ENCODE data around the gene RAB36.

Gene RAB36

GRCh38 chr22:23179381-23180299, 34.4 kb downstream of the RAB36 start:
- in situ Hi-C loops (cut with MboI; ENCODE audit: low sequenced_read_pairs), result loop anchor here (5.0 kb wide), 1 partner anchor 108 kb away; no protein-coding TSS in a partner anchor

- in situ Hi-C loops (cut with MboI; ENCODE audit: low sequenced_read_pairs), result no loop called here
Measured at GRCh38 chr22:23180301-23180892, 35.1 kb downstream of the RAB36 start, which contains the start of gene BCR. Gene BCR, plus strand, starts transcription at chr22:23180509. Its CDS starts 452 bp downstream, at chr22:23180961.

- in situ Hi-C loops (cut with MboI; ENCODE audit: low sequenced_read_pairs), result no loop called here
Measured at GRCh38 chr22:23180893-23181720, 35.8 kb downstream of the RAB36 start.

GRCh38 chr22:23181721-23182308, 36.5 kb downstream of the RAB36 start:
- in situ Hi-C loops (cut with MboI; ENCODE audit: low sequenced_read_pairs), result no loop called here

- in situ Hi-C loops (cut with MboI; ENCODE audit: low sequenced_read_pairs), result no loop called here
Measured at GRCh38 chr22:23182309-23183060, 37.2 kb downstream of the RAB36 start.

GRCh38 chr22:23183061-23183698, 37.9 kb downstream of the RAB36 start:
- in situ Hi-C loops (cut with MboI; ENCODE audit: low sequenced_read_pairs), result no loop called here

GRCh38 chr22:23184100-23184763, 39.0 kb downstream of the RAB36 start:
- in situ Hi-C loops (cut with MboI; ENCODE audit: low sequenced_read_pairs), result no loop called here

GRCh38 chr22:23184764-23185113, 39.5 kb downstream of the RAB36 start:
- in situ Hi-C loops (cut with MboI; ENCODE audit: low sequenced_read_pairs), result no loop called here

- in situ Hi-C loops (cut with MboI; ENCODE audit: low sequenced_read_pairs), result no loop called here
Measured at GRCh38 chr22:23187211-23187610, 41.9 kb downstream of the RAB36 start.

GRCh38 chr22:23187871-23188700, 42.8 kb downstream of the RAB36 start:
- in situ Hi-C loops (cut with MboI; ENCODE audit: low sequenced_read_pairs), result no loop called here

GRCh38 chr22:23190526-23190925, 45.2 kb downstream of the RAB36 start:
- in situ Hi-C loops (cut with MboI; ENCODE audit: low sequenced_read_pairs), result no loop called here

- in situ Hi-C loops (cut with MboI; ENCODE audit: low sequenced_read_pairs), result no loop called here
Measured at GRCh38 chr22:23192133-23192532, 46.9 kb downstream of the RAB36 start.

GRCh38 chr22:23192558-23192957, 47.3 kb downstream of the RAB36 start:
- in situ Hi-C loops (cut with MboI; ENCODE audit: low sequenced_read_pairs), result no loop called here

- in situ Hi-C loops (cut with MboI; ENCODE audit: low sequenced_read_pairs), result no loop called here
Measured at GRCh38 chr22:23193196-23193827, 48.0 kb downstream of the RAB36 start.

- in situ Hi-C loops (cut with MboI; ENCODE audit: low sequenced_read_pairs), result no loop called here
Measured at GRCh38 chr22:23193882-23194281, 48.6 kb downstream of the RAB36 start.

- in situ Hi-C loops (cut with MboI; ENCODE audit: low sequenced_read_pairs), result no loop called here
Measured at GRCh38 chr22:23196165-23196564, 50.9 kb downstream of the RAB36 start.

GRCh38 chr22:23197836-23198235, 52.6 kb downstream of the RAB36 start:
- in situ Hi-C loops (cut with MboI; ENCODE audit: low sequenced_read_pairs), result no loop called here

GRCh38 chr22:23199159-23199558, 53.9 kb downstream of the RAB36 start:
- in situ Hi-C loops (cut with MboI; ENCODE audit: low sequenced_read_pairs), result no loop called here

All from HL-60/S4 (cell line).